ENCODE data around the gene TMEM82. TPM values are rescaled to one million over a fixed set of nuclear protein-coding genes. Genes with fewer than 3 reads are reported as not detected.
"Not testable (repeated sequence)": the region's sequence is repeated elsewhere in the genome, so short reads cannot be mapped to it uniquely, and the experiment has no call there.

TMEM82 gene
- 1.00 and 2.2 TPM in 2 replicates for total RNA-seq (2014; rRNA removed; shearing (Covaris generic))

DNA sequence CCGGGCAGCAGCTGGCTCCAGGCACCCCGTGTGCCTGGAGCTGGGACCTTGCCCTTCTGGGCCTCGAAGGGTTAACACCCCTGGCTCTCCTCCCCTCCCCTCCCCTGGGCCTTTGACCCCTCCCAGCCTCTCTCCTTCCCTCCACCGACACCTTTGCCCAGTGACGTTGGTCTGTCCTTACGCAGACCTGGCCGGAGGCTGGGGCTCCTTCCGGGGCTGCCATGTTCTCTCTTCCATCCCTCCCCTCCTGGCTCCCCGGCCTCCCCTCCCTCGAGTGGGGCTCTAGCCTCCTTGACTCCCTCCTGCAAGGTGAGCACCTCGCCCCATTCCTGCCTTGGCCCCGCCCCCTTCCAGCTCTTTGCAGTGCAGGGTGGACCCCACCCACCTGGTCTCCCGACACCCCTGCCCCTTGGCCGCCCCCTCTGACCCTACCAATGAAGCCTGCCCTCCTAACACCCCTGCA lies at the start of gene TMEM82:
TMEM82 (plus strand) TSS at position 161 of the 463 bp plus-strand sequence; CDS start at position 222, 61 bp downstream.
- H3K27me3 ChIP-seq (ENCODE audit: control insufficient read depth, insufficient read depth, low read length) = no peaks in the 10 kb centered on the region
- no peak within 1 kb of the TSS for H3K4me3 ChIP-seq (ENCODE audit: insufficient read depth, low read depth, low read length)
- peak; percentile 95 for DNase-seq
- no peaks in the 10 kb centered on the region for H3K36me3 ChIP-seq (replicated peaks; ENCODE audit: control insufficient read depth, insufficient read depth, low read length)

DNA sequence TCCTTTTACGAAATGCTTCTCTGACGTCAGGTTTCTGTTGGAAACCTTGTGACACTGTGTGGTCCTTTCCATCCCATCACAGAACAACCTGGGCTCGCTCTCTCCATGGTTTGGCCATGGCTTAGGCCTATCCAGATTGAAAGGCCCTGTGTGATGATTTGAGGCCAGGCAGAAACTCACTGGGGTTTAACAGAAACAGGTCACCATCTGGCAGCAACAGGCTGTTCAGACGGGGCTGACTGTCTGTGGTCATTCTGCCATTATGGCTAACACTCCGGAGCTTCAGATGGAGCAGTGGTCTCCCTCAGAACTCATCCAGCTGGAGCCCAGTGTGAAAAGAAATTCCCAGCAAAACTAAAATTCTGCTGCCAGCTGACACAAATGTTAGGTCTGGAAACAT lies 48.9 kb upstream of the TMEM82 start:
- no peak for DNase-seq
- Histone ChIP-seq H3K36me3 (replicated peaks; ENCODE audit: control insufficient read depth, insufficient read depth, low read length) (no peaks in the 10 kb centered on the region; the same call in 1 of the 2 replicates), H3K4me3 (ENCODE audit: insufficient read depth, low read depth, low read length) (no peak overlapping the region), H3K27me3 (ENCODE audit: control insufficient read depth, insufficient read depth, low read length) (no peaks in the 10 kb centered on the region)

DNA sequence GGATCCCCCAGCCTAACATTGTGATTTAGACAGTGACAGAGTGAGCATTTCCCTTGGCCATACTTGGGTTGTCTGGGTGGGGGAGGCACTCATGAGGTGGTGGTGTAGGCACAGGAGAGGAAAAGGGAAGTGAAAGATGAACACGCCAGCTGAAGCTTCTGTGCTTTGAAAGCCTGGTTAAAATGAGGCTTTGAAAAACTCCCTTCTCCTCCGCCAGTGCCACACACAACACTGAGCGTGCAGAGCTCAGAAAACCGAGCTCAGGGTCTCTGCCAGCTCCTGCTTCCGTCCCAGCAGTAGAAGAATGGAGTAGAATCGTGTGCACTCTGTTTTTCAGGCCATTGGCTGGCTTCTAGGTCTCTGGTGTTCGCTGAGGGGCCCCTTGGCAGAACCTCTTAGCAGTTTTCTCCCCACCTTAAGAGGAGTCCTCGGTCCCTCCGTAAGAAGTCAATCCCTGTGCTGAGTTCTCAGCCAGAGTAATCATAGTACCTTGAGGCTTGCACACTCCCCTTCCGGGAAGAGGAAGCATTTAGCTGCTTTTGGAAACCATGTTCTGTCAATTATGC lies 45.3 kb upstream of the TMEM82 start:
- Histone ChIP-seq H3K4me3 (ENCODE audit: insufficient read depth, low read depth, low read length) (no peak overlapping the region), H3K36me3 (replicated peaks; ENCODE audit: control insufficient read depth, insufficient read depth, low read length) (no peaks in the 10 kb centered on the region; the same call in 1 of the 2 replicates), H3K27me3 (ENCODE audit: control insufficient read depth, insufficient read depth, low read length) (no peaks in the 10 kb centered on the region)
- DNase-seq = no peak

DNA sequence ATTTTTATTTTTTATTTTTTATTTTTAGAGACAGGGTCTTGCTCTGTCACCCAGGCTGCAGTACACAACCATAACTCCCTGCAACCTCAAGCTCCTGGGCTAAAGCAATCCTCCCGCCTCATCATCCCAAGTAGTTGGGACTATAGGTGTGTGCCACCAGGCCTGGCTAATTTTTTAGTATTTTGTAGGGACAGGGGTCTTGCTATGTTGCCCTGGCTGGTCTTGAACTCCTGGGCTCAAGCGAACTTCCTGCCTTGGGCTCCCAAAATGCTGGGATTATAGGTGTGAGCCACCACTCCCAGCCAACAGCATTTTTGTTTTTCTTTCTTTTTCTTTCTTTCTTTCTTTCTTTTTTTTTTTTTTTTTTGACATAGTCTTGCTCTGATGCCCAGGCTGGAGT lies 44.1 kb upstream of the TMEM82 start:
- H3K36me3 ChIP-seq (replicated peaks; ENCODE audit: control insufficient read depth, insufficient read depth, low read length) = no peaks in the 10 kb centered on the region; the same call in 1 of the 2 replicates
- H3K27me3 ChIP-seq (ENCODE audit: control insufficient read depth, insufficient read depth, low read length) = no peaks in the 10 kb centered on the region
- H3K4me3 ChIP-seq (ENCODE audit: insufficient read depth, low read depth, low read length) = no peak overlapping the region
- no peak for DNase-seq

DNA sequence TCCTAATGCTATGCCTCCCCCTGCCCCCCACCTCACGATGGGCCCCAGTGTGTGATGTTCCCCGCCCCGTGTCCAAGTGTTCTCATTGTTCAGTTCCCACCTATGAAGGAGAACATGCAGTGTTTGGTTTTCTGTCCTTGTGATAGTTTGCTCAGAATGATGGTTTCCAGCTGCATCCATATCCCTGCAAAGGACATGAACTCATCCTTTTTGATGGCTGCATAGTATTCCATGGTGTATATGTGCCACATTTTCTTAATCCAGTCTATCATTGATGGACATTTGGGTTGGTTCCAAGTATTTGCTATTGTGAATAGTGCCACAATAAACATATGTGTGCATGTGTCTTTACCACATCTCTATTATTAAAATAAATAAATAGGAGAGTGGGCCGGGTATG lies 43.0 kb upstream of the TMEM82 start:
- not testable (repeated sequence) for DNase-seq; H3K36me3 ChIP-seq (replicated peaks; ENCODE audit: control insufficient read depth, insufficient read depth, low read length)

DNA sequence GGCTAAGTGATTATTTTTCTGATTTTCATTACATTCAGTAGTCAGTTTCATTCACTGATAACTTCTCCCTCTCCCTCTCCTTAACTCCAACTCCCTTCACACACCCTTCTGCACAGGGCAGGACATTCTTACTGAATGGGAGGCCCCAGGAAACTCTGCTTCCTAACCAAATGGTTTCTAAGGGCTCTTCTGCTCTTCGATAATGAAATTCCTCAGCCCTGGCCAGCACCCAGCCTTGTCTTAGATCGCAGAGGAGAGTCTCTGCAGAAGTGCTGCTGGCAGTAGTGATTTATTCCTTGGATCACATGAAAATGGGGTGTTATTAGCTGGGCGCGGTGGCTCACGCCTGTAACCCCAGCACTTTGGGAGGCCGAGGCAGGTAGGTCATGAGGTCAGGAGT lies 41.8 kb upstream of the TMEM82 start:
- DNase-seq = no peak
- H3K4me3 ChIP-seq (ENCODE audit: insufficient read depth, low read depth, low read length) = no peak overlapping the region
- H3K36me3 ChIP-seq (replicated peaks; ENCODE audit: control insufficient read depth, insufficient read depth, low read length) = no peaks in the 10 kb centered on the region; the same call in 1 of the 2 replicates
- no peaks in the 10 kb centered on the region for H3K27me3 ChIP-seq (ENCODE audit: control insufficient read depth, insufficient read depth, low read length)

More for the DNA sequence above, 43.0 kb upstream of the TMEM82 start:
- not testable (repeated sequence) for H3K27me3 ChIP-seq (ENCODE audit: control insufficient read depth, insufficient read depth, low read length); H3K4me3 ChIP-seq (ENCODE audit: insufficient read depth, low read depth, low read length)

DNA sequence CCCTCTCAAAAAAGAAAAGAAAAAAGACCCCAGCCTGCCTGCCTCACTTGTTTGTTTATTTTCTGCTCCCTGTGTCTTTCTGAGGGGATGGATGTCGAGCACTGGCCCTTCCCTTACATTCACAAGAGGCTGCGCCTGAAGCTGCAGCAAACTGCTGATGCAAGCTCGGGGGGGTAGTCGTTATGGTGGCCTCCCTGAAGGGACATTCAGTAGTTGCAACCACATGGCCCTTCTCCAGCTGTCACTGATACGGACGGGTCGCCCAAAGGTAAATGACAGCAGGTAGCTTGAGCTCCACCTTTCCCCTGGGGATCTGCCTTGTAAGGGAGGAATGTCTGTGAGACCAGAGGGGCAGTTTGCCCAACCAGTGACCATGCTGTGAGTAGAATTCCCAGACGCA lies 40.5 kb upstream of the TMEM82 start:
- Histone ChIP-seq H3K4me3 (ENCODE audit: insufficient read depth, low read depth, low read length) (no peak overlapping the region), H3K36me3 (replicated peaks; ENCODE audit: control insufficient read depth, insufficient read depth, low read length) (no peaks in the 10 kb centered on the region; the same call in 1 of the 2 replicates), H3K27me3 (ENCODE audit: control insufficient read depth, insufficient read depth, low read length) (no peaks in the 10 kb centered on the region)
- peak; percentile 39 for DNase-seq

DNA sequence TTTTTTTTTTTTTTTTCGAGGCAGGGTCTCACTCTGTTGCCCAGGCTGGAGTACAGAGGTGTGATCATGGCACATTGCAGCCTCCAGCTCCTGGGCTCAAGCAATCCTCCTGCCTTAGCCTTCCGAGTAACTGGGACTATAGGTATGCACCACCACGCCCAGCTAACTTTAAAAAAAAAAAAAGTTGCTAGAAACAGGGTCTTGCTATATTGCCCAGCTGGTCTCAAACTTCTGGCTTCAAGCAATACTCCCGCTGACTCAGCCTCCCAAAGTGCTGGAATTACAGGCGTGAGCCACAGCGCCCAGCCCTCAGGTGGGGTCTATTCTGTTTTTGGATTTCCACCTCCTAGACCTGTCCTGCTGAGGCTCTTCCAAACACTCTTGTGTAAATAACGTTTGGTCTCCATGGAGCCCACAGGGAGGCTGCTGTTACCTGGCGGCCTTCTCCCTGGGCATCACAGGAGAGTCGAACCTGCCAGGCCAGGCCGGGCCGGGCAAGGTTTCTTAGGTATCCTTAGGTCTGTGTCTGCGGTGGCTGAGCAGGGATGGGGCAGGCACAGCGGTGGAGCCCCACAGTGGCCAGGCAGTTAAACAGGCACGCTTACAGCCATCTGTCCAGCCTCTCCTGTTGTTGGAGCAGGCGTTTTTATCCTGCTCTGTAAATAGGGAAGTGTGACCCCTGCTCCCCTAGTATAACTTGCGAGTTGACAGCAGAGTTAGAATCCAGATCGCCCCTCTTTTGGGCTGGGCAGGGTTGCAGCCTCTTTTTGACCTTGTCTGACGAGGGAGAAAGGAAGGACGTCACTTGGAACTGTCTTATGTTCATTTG lies 39.4 kb upstream of the TMEM82 start:
- H3K36me3 ChIP-seq (replicated peaks; ENCODE audit: control insufficient read depth, insufficient read depth, low read length) = no peaks in the 10 kb centered on the region; the same call in 1 of the 2 replicates
- DNase-seq = peak; percentile 79
- H3K4me3 ChIP-seq (ENCODE audit: insufficient read depth, low read depth, low read length) = no peak overlapping the region

DNA sequence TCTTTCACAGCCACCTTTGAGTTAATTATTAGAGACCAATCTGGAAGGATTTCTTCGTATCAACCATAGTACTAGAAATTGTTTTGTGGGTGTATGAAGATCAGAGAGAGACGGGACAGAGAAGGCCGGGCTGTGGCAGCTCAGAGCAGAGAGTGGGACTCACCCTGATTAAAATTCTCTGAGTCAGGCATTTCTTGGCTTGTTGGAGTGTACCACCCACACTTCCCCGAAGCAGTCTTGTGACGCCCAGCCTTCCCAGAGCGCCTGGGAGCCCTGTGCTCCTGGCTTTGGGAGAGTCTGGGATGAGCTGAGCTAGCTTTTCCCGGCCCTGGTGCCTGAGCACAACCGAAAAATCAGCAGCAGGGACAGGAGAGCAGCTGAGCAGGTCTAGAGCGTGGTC lies 38.7 kb upstream of the TMEM82 start:
- no peak overlapping the region for H3K4me3 ChIP-seq (ENCODE audit: insufficient read depth, low read depth, low read length)
- H3K36me3 ChIP-seq (replicated peaks; ENCODE audit: control insufficient read depth, insufficient read depth, low read length) = no peaks in the 10 kb centered on the region; the same call in 1 of the 2 replicates
- DNase-seq = peak; percentile 43
- no peaks in the 10 kb centered on the region for H3K27me3 ChIP-seq (ENCODE audit: control insufficient read depth, insufficient read depth, low read length)

More for the DNA sequence above, 39.4 kb upstream of the TMEM82 start:
- H3K27me3 ChIP-seq (ENCODE audit: control insufficient read depth, insufficient read depth, low read length) = no peaks in the 10 kb centered on the region

DNA sequence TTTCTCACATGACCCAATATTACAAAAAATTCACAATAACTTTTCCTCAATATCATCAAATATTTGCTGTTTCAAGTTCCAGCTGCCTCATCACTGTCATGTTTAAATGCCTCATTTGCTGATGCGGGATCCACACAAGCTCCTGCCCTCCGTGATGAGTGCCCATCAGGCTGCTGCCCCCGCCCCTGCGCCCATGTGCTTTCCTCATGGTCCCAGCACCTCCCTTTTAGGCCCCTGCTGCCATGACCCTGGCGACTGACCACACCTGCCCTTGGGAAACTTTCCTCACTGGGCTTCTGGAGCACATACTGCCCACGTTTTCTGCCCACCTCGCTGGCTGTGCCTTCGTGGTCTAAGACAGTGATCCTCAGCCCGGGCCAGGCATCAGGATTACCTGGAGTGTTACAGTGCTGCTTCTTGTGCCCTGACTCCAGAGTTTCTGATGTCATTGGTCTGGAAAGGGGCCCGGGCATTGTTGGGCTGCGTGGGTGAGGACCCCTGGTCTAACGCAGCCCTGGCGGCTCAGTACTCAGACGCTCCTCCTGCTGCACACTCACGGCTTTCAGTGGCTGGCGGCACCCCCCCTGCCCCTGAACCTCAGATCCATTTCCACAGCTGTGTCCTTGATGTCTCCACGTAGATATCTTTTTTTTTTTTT lies 37.6 kb upstream of the TMEM82 start:
- no peaks in the 10 kb centered on the region for H3K27me3 ChIP-seq (ENCODE audit: control insufficient read depth, insufficient read depth, low read length)
- DNase-seq = peak; percentile 41
- no peak overlapping the region for H3K4me3 ChIP-seq (ENCODE audit: insufficient read depth, low read depth, low read length)
- no peaks in the 10 kb centered on the region; the same call in 1 of the 2 replicates for H3K36me3 ChIP-seq (replicated peaks; ENCODE audit: control insufficient read depth, insufficient read depth, low read length)

DNA sequence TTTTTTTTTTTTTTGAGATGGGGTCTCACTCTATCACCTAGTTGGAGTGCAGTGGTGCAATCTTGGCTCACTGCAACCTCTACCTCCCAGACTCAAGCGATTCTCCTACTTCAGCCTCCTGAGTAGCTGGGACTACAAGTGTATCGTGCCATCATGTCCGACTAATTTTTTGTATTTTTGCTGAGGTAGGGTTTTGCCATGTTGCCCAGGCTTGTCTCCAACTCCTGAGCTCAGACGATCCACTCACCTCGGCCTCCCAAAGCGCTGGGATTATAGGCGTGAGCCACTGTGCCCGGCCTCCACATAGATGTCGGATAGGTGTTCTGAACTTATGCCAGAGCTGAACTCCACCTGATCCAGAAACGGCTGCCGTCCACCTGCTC lies 37.1 kb upstream of the TMEM82 start:
- Histone ChIP-seq H3K36me3 (replicated peaks; ENCODE audit: control insufficient read depth, insufficient read depth, low read length) (no peaks in the 10 kb centered on the region; the same call in 1 of the 2 replicates), H3K27me3 (ENCODE audit: control insufficient read depth, insufficient read depth, low read length) (no peaks in the 10 kb centered on the region), H3K4me3 (ENCODE audit: insufficient read depth, low read depth, low read length) (no peak overlapping the region)
- DNase-seq = no peak

DNA sequence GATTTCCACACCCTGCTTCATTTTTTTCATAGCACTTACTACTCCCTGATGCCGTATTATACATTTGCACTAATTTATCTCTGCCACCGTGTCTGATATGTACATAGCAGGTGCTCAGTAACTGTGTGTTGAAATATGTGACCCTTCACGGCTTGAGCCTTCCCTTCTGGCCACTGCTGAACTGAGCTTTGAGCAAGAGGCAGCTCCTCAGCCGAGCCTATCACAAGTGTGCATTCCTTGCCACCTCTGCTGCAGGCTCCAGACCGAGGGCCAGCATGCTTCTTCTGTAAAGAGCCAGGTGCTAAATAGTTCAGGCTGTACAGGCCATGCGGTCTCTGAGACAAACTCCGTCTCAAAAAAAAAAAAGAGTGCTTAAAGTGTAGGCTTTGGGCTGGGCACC lies 35.5 kb upstream of the TMEM82 start:
- DNase-seq = peak; percentile 28
- Histone ChIP-seq H3K4me3 (ENCODE audit: insufficient read depth, low read depth, low read length) (no peak overlapping the region), H3K36me3 (replicated peaks; ENCODE audit: control insufficient read depth, insufficient read depth, low read length) (no peaks in the 10 kb centered on the region; the same call in 1 of the 2 replicates), H3K27me3 (ENCODE audit: control insufficient read depth, insufficient read depth, low read length) (no peaks in the 10 kb centered on the region)

DNA sequence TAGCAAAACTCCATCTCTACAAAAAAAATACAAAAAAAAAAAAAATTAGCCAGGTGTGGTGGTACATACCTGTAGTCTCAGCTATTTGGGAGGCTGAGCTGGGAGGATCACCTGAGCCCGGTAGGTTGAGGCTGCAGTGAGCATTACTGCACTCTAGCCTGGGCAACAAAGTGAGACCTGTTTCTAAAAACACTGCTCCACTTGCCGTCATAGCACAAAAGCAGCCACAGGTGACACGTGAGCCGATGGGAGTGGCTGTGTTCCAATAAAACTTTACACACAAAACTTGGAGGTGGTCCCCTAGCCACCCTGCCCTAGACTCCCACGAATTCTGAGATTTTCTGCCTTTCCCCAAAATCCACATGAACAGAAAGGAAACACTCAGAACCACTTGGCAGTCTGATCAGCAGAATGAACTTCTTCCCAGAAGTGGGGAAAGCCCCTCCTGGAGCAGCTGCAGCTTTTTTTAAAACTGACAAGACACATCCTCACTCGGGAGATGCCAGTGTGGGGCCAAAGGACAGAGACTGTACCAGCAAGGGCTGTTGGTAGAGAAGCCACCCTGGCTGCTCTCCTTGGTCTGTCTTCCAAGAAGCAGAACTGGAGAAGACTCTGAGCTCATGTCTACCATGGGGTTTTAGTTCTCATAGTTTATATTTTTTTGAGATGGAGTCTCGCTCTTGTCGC lies 34.9 kb upstream of the TMEM82 start:
- H3K36me3 ChIP-seq (replicated peaks; ENCODE audit: control insufficient read depth, insufficient read depth, low read length) = no peaks in the 10 kb centered on the region; the same call in 1 of the 2 replicates
- H3K27me3 ChIP-seq (ENCODE audit: control insufficient read depth, insufficient read depth, low read length) = no peaks in the 10 kb centered on the region
- no peak overlapping the region for H3K4me3 ChIP-seq (ENCODE audit: insufficient read depth, low read depth, low read length)
- peak; percentile 26 for DNase-seq

DNA sequence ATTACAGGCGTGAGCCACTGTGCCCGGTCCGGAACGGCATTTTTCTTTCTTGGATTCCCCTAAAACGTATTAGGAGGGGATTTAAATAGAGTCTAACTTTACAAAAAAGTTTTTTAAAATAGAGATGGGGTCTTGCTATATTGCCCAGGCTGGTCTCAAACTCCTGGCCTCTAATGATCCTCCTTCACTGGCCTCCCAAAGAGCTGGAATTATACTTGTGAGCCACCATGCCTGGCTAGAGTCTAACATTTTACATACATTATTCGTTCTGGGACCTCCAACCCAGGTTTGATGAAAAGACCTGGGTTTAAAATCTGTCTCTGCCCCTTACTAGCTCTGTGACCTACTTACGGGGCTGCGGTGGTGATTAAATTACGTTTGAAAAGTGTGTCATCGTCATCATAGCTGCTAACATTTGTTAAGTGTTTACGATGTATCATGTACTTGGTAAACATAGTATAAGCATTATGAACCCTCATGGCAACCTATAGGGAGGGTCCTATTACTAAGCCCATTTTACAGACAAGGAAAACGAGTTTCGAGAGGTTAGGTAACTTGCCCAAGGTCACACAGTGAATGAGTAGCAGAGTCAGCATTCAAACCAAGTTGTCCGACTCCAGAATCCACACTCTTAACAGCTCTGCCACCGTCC lies 33.7 kb upstream of the TMEM82 start:
- no peak for DNase-seq
- Histone ChIP-seq H3K27me3 (ENCODE audit: control insufficient read depth, insufficient read depth, low read length) (no peaks in the 10 kb centered on the region), H3K4me3 (ENCODE audit: insufficient read depth, low read depth, low read length) (no peak overlapping the region), H3K36me3 (replicated peaks; ENCODE audit: control insufficient read depth, insufficient read depth, low read length) (no peaks in the 10 kb centered on the region; the same call in 1 of the 2 replicates)

Measured in H7 (cell line).